Gastroesophageal sphincter (tissue), 4 donors: ENCODE measurements around the gene CABLES2. TPM values are rescaled to one million over a fixed set of nuclear protein-coding genes. Genes with fewer than 3 reads are reported as not detected.

ENCODE experiments used
- ATAC-seq: fragments of 150-250 bp; one replicate; pipeline ENCODE4 v1.9.1; 2016; ENCODE audit warnings: mild to moderate bottlenecking, moderate library complexity
- H3K27ac ChIP-seq, 4 donors: fragments of 200-600 bp; sonication (generic) in 3 of 4; 1 replicate in 3 of 4; 2 replicates in 1 of 4; pipeline ENCODE4 v1.5.1; 2016 to 2019
- H3K27me3 ChIP-seq: fragments of 200-600 bp; sonication (generic); one replicate; pipeline ENCODE4 v1.5.1; 2019
- H3K36me3 ChIP-seq, 2 donors: fragments of 200-600 bp; sonication (generic); one replicate each; pipeline ENCODE4 v1.5.1; 2019; ENCODE audit warnings: control low read depth in 1 of 2
- H3K4me1 ChIP-seq, 3 donors: fragments of 200-600 bp; sonication (generic); 1 replicate in 2 of 3; 2 replicates in 1 of 3; pipeline ENCODE4 v1.5.1; 2016 to 2019; ENCODE audit warnings: control low read depth in 2 of 3
- H3K4me3 ChIP-seq, 2 donors: fragments of 200-600 bp; sonication (generic); one replicate each; pipeline ENCODE4 v1.5.1; 2019; ENCODE audit warnings: mild to moderate bottlenecking in 1 of 2, moderate library complexity in 1 of 2
- H3K9me3 ChIP-seq, 3 donors: fragments of 200-600 bp; sonication (generic); one replicate each; pipeline ENCODE4 v1.5.1; 2017 to 2019; ENCODE audit warnings: control low read depth in 2 of 3
- EP300 ChIP-seq: sonication (generic); formaldehyde crosslinking; IDR thresholded peaks from one replicate; pipeline ENCODE4 v1.6.1; 2017; ENCODE audit warnings: antibody characterized with exemption, mild to moderate bottlenecking
- POLR2A ChIP-seq, 2 donors: fragments of 450-650 bp; IDR thresholded peaks; one replicate each; pipeline ENCODE4 v1.6.1; 2017; ENCODE audit warnings: antibody characterized with exemption in 2 of 2, mild to moderate bottlenecking in 2 of 2, moderate library complexity in 1 of 2
- POLR2AphosphoS5 ChIP-seq: sonication (generic); formaldehyde crosslinking; IDR thresholded peaks from one replicate; pipeline ENCODE4 v1.6.1; 2017; ENCODE audit warnings: antibody characterized with exemption
- WGBS, 2 donors: methylation state at CpG; one replicate each; pipeline ENCODE4 v1.1.5; 2018; ENCODE audit warnings: low coverage in 1 of 2; 5-methylcytosine and 5-hydroxymethylcytosine counted together
- total RNA-seq, 4 donors: library from RNA; depleted of rRNA; stranded (reverse); fragments of >200 nt; gene quantifications; one replicate each; pipeline ENCODE4 v1.1.0, GENCODE V29; 2016
- TF ChIP-seq, protein P1 (sequence below), 4 experiments: fragments of 200-600 bp in 2 of 4; fragments of 450-650 bp in 2 of 4; sonication (generic) in 1 of 4; IDR thresholded peaks; one replicate each; pipeline ENCODE4 v1.5.1; 2017 to 2019; ENCODE audit warnings: antibody characterized with exemption in 4 of 4, mild to moderate bottlenecking in 2 of 4, moderate library complexity in 2 of 4

Gene CABLES2
- total RNA-seq, 4 donors from 2014 or later = 2.7 to 9.8 (median 3.8) TPM

DNA sequence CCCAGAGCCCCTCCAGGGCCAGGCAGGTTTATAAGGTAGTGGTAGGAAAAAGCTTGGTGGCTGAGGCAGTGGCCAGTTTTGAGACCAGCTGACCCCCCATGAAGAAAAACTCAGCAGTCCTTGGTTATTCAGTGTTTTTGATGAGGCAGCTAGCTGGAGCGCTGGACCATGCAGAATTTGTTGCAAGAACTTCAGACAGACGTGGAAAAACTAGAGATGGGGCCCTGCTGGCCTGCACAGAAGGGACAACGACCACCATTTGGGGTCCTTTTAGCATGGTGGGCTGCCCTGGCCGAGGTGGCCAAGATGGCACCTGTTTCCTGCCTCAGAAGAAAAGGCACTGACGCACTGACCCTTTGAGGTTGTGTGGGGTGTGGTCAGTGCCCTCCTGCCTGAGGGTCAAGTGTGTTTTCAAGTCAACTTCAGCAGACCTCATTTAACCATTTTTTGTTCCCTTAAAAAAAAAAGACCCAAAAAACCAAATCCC, 17.4 kb downstream of the CABLES2 start:
- no peak overlapping the region for H3K4me3 ChIP-seq
- H3K27me3 ChIP-seq = no peaks in the 10 kb centered on the region
- H3K36me3 ChIP-seq = peaks cover 0 to 70% of the 10 kb centered on the region in 2 donors
- no peak for ATAC-seq
- 40 to 54% methylated on average over 1 to 3 of the region's 5 CpGs for whole genome bisulfite sequencing, 2 donors
- no peak overlapping the region for H3K27ac ChIP-seq
- TF ChIP-seq POLR2AphosphoS5 (peak; percentile 6), POLR2A (IDR thresholded peaks at IDR 0.05) (no peak)
- H3K4me1 ChIP-seq = peaks cover 0 to 33% (median 19%) of the 10 kb centered on the region in 3 donors
- no peaks in the 10 kb centered on the region for H3K9me3 ChIP-seq

DNA sequence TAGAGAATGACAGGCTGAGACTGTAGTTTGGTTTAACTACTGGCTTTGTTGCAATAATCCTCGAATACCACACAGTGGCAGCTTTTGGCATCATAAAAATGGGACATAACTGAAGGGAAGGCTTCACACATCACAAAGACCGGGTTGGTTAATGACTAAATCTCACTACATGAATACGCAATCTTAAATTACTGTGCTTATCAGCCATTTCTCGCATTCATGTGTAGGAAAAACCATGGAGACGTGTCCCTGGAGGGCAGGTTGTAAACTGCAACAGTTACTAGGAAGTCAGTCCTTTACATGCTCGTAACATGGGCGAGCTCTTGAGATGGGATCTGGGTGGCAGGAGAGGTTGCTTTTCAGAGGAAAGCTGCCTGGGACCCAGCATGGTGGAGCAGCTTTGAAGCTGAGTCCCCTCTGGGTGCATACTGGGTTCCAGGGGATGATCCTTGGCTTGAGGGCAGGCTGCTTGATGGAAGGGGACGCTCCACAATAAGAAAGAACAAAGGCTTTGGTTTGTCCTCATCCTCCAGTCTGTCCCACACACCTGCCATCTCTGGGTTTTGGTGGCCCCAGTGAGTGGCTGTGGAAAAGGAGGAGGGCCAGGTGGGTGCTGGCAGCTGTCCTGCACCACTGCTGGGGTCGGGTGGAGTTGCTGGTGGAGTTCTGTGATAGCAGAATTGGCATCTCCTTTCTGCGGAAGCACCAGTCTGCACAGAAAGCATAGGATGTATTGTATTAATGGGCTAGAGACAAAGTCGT, 18.1 kb downstream of the CABLES2 start:
- peaks cover 0 to 33% (median 19%) of the 10 kb centered on the region in 3 donors for H3K4me1 ChIP-seq
- H3K27ac ChIP-seq = no peak overlapping the region
- WGBS, 2 donors = 82 to 83% methylated on average over 3 to 8 of the region's 11 CpGs
- no peak for ATAC-seq
- H3K4me3 ChIP-seq = no peak overlapping the region
- peaks cover 0 to 64% of the 10 kb centered on the region in 2 donors for H3K36me3 ChIP-seq
- no peak for TF ChIP-seq POLR2AphosphoS5
- no peak for TF ChIP-seq EP300
- TF ChIP-seq, protein P1, sequence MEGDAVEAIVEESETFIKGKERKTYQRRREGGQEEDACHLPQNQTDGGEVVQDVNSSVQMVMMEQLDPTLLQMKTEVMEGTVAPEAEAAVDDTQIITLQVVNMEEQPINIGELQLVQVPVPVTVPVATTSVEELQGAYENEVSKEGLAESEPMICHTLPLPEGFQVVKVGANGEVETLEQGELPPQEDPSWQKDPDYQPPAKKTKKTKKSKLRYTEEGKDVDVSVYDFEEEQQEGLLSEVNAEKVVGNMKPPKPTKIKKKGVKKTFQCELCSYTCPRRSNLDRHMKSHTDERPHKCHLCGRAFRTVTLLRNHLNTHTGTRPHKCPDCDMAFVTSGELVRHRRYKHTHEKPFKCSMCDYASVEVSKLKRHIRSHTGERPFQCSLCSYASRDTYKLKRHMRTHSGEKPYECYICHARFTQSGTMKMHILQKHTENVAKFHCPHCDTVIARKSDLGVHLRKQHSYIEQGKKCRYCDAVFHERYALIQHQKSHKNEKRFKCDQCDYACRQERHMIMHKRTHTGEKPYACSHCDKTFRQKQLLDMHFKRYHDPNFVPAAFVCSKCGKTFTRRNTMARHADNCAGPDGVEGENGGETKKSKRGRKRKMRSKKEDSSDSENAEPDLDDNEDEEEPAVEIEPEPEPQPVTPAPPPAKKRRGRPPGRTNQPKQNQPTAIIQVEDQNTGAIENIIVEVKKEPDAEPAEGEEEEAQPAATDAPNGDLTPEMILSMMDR (IDR thresholded peaks at IDR 0.05) = no peak
- no peaks in the 10 kb centered on the region for H3K27me3 ChIP-seq
- no peaks in the 10 kb centered on the region for H3K9me3 ChIP-seq

DNA sequence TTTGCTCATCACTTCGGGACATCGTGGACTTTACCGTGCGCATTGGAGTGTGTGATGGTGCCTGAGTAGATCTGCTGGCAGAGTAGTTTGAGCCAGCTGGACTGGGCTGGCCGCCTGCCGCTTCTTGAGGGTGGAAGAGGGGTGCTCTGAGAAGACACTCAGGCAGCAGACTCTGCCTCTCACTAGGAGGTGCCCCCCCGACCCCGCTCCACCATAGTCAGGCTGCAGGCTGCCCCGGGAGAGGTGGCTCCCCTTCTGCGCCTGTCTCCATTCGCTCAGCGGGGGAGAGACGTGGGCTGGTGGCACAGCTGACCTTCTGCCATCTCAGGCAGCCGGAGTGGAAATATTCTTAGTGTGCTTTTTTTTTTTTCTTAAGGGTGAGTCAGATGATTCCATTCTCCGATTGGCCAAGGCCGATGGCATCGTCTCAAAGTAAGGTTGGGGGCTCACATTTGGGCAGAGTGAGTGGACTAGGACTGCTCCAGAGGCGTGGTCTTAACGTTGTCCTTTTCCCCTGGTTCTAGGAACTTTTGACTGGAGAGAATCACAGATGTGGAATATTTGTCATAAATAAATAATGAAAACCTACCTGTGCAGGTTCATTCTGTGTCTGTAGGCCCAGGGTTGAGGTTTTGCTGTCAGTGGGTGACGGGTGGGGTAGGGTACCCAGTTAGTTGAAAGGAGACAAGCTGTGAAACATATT, 19.0 kb downstream of the CABLES2 start:
- ATAC-seq = no peak
- peak overlapping the region in 3 of 4 donors; percentile 5 to 96 (median 95) for H3K27ac ChIP-seq
- WGBS, 2 donors = 54 to 63% methylated on average over 7 to 10 of the region's 20 CpGs
- H3K9me3 ChIP-seq = no peaks in the 10 kb centered on the region
- H3K4me3 ChIP-seq = peak overlapping the region in 1 of 2 donors; percentile 92
- H3K27me3 ChIP-seq = no peaks in the 10 kb centered on the region
- peaks cover 0 to 55% of the 10 kb centered on the region in 2 donors for H3K36me3 ChIP-seq
- H3K4me1 ChIP-seq = peaks cover 0 to 33% (median 19%) of the 10 kb centered on the region in 3 donors
- TF ChIP-seq, protein P1 (IDR thresholded peaks at IDR 0.05) = no peak
- TF ChIP-seq EP300 (no peak), POLR2AphosphoS5 (no peak), POLR2A (IDR thresholded peaks at IDR 0.05) (no peak)

DNA sequence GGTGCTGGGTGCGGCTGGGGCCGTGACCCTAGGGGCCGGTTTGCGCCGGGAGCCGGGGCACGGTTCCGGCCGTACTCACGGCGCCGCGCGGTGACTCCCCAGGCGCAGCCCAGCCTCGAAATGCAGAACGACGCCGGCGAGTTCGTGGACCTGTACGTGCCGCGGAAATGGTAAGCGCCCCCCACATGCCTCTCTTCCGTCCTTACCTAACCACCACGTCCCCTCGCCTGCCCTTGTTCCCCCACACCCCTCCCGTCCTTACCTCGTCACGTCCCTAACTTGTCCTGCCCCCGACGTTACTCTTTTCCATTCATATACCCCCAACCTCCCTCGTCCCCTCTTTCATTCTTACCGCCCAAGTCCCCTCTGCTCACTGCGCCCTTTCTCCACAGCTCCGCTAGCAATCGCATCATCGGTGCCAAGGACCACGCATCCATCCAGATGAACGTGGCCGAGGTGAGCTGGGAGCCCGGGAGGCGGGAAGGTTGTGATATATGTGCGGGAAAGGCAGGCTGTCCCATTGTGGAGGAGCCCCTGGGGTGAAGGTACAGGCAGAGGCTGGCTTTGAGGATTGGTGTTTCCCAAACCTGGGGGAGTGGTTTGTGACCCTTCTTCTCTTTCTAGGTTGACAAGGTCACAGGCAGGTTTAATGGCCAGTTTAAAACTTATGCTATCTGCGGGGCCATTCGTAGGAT, 19.7 kb downstream of the CABLES2 start:
- no peak for TF ChIP-seq POLR2AphosphoS5
- TF ChIP-seq EP300 = no peak
- TF ChIP-seq, protein P1 (IDR thresholded peaks at IDR 0.05) = no peak
- no peak for TF ChIP-seq POLR2A (IDR thresholded peaks at IDR 0.05)
- ATAC-seq = no peak
- 0 to 7% methylated on average over 17 to 23 of the region's 47 CpGs for WGBS, 2 donors

More for the DNA sequence above, 19.7 kb downstream of the CABLES2 start:
- H3K27ac ChIP-seq = peak overlapping the region; percentile 89 to 96 (median 94)
- peak overlapping the region; percentile 81 to 92 for H3K4me3 ChIP-seq
- H3K27me3 ChIP-seq = no peaks in the 10 kb centered on the region
- peaks cover 0 to 39% (median 22%) of the 10 kb centered on the region in 3 donors for H3K4me1 ChIP-seq
- peaks cover 0 to 48% of the 10 kb centered on the region in 2 donors for H3K36me3 ChIP-seq
- H3K9me3 ChIP-seq = no peaks in the 10 kb centered on the region
